Mammary epithelial cell (primary cell): ENCODE measurements around the gene KATNB1.

ENCODE experiments used
- CTCF ChIP-seq, 2 donors: IDR thresholded peaks in 1 of 2; conservative IDR thresholded peaks in 1 of 2; 2 replicates each; pipeline ENCODE4 v1.5.1; 2011 to 2012; ENCODE audit warnings: inconsistent platforms in 2 of 2, low read length in 2 of 2, mild to moderate bottlenecking in 2 of 2, control low read depth in 1 of 2, low read depth in 1 of 2; ENCODE audit not compliant: insufficient read depth in 1 of 2; ENCODE audit errors: extremely low read depth in 1 of 2
- EZH2 ChIP-seq: IDR thresholded peaks from 2 replicates; pipeline ENCODE4 v1.6.1; 2012; ENCODE audit warnings: low read length, inconsistent platforms, borderline replicate concordance

DNA sequence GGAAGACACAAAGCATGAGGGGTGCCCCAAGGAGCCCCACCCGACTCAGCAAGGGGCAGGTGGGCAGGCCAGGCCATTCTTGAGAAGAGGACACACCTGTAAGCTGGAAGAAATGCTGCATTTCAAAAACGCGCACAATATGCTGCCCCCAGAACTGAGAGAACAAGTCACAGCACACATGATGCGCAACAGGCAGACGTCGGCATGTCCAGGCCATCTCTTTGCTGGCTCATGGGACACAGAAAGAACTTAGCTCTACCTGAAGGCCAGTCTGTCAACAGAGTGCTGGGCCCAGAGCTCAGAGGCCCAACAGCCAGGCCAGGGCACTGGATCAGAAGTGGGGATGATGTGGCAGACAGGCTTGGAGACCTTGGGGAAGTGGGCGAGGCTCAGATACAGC lies 48.8 kb downstream of the KATNB1 start:
- no peak for TF ChIP-seq CTCF (conservative IDR thresholded peaks at IDR 0.05 in 1 of 2, IDR thresholded peaks at IDR 0.05 in 1 of 2; ENCODE audit: extremely low read depth in 1 of 2, insufficient read depth in 1 of 2, low read depth in 1 of 2, low read length in 2 of 2)
- TF ChIP-seq EZH2 = no peak
